T-helper 1 cell treated with Interleukin-12 subunit alpha and Interleukin-12 subunit beta and Interleukin-4 antibody, amounts not matched to agents 30 ng/mL and 1 ng/mL, for 36 hours (primary cell): ENCODE measurements around the gene CACNA1B. TPM values are rescaled to one million over a fixed set of nuclear protein-coding genes. Genes with fewer than 3 reads are reported as not detected.
"Not testable (repeated sequence)": the region's sequence is repeated elsewhere in the genome, so short reads cannot be mapped to it uniquely, and the experiment has no call there.

Experiments used
- intact Hi-C: fragments of 100-400 bp; cut with micrococcal nuclease; formaldehyde crosslinking; loops from one replicate; pipeline ENCODE4 v1.15.1; 2024
- total RNA-seq: library from RNA; stranded (reverse); gene quantifications from 2 replicates; pipeline ENCODE4 v1.2.3, GENCODE V29; 2022

The CACNA1B gene
- total RNA-seq, 1 donor from 2014 or later, result 0.07 TPM

GRCh38 chr9:138069731-138070456, 192.3 kb downstream of the CACNA1B start:
- intact Hi-C loops, result no loop called here

DNA sequence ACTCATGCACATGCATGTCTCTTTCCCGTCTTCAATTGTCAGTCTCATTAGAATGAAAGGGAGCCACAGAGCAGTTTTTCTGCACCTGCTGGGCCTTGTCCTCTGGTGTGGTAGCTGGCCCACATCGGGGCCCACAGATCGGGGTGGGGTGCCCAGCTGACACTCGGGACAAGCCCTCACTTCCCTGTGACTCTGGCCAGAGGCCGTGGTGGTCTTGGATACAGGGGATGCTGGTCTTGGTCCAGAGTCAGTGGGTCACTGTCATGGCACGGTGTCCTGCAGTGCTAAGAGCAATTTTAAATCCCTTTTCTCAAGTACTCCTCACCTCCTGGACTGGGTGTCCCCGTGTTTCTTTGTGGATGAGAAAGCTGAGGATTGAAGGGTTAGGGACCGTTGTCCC, 193.2 kb downstream of the CACNA1B start:
- intact Hi-C loops, result no loop called here

DNA sequence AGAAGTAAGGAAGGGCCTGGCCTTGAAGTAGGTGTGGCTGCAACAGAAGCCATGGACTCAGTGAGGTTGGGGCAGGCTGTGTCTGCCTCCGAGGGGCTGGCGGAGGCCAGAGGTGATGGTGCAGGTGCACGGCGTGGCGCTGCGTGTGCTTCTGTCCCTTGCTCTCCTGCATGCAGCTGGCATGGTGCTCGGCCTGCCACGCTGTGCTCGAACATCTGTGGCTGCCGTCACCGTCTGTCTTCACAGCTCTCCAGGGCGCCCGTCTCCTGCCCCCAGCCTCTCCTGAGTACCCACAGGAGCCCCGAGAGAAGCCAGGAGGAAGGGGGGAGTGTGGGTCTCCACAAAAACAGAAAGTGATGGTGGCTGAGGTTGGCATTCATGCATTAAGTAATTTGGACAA, 193.7 kb downstream of the CACNA1B start:
- intact Hi-C loops, result no loop called here

- intact Hi-C loops, result no loop called here
These were observed 194.1 kb downstream of the CACNA1B start for GRCh38 chr9:138071731-138072130.

- intact Hi-C loops, result no loop called here
These were observed 194.7 kb downstream of the CACNA1B start for GRCh38 chr9:138072161-138072842.

GRCh38 chr9:138072897-138073296, 195.3 kb downstream of the CACNA1B start:
- intact Hi-C loops, result no loop called here

DNA sequence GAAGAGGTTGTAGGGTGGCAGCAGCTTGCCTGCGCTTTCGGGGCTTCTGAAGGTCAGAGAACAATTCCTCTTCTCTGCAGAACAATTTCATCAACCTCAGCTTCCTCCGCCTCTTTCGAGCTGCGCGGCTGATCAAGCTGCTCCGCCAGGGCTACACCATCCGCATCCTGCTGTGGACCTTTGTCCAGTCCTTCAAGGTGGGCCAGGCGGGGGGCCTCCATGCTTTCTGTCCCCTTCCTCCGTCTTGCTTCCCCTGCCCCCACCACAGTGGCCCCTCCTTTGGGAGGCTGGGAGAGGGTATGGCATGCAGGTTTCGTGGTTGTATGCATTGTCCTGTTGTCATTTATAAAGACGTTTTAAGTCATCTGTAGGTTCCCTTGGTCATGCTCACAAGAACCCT, 195.8 kb downstream of the CACNA1B start:
- intact Hi-C loops, result no loop called here

DNA sequence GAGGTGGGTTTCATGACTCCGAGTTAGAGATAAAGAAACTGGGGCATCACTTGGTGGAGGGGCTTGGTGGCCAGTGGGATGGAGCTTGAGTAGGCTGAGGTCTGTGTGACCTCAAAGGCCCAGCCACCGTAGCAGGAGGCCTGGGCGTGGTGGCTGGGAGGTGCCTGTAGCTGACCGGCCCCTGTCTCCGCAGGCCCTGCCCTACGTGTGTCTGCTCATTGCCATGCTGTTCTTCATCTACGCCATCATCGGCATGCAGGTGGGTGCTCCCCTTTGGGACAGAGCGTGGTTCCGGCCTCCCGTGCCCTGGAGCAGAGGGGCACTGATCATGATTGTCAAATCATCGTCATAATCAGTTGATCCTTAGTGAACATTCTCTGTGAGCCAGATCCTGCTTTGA, 196.2 kb downstream of the CACNA1B start:
- intact Hi-C loops, result no loop called here

GRCh38 chr9:138074516-138074915, 196.9 kb downstream of the CACNA1B start:
- intact Hi-C loops, result no loop called here

DNA sequence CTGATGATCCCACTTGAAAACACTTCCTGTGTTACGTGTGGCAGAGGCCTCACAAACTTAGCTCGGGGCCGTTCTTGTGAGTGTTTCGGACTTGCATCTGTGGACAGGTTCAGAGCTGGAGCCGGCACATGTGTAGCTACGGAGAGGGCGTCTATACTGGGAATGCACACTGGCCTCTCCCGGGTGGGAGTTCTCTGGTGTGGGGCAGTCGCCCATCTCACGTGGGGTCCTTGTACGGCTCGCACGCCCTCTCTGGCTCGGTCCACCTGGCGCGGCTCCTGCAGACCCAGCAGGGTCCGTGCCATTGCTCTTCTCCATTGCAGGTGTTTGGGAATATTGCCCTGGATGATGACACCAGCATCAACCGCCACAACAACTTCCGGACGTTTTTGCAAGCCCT, 197.9 kb downstream of the CACNA1B start:
- intact Hi-C loops, result no loop called here

DNA sequence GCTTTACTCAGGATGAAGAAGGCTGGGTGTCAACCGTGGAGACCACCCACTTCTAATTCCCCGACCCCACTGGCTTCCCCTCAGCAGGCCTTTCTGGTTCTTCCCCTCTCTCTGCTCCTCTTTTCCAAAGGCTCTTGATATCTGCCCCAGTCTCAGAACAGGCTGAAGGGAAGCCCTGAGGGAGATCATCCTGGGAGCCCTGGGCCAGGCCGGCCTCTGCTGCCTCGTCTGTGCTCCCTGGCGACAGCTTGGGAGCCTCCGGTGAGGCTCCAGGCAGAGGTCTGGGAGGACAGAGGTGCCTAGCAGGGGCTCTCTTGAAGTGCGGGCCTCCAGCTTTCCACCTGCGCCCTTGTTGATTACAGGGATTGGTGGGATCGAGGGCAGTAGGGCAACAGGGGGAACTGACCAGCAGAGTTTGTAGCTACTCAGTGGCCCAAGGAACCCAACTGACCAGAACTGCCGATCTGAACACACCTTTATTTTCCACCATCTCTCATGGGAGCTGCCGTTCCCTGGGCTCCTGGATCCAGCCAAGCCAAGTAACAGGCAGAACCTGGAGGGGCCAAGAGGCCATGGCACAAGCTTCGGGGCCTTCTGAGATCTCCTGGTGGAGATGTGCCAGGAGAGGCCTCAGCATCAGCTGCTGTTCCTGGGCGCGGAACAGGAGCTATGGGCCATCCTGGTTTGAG, 198.5 kb downstream of the CACNA1B start:
- intact Hi-C loops, result no loop called here

DNA sequence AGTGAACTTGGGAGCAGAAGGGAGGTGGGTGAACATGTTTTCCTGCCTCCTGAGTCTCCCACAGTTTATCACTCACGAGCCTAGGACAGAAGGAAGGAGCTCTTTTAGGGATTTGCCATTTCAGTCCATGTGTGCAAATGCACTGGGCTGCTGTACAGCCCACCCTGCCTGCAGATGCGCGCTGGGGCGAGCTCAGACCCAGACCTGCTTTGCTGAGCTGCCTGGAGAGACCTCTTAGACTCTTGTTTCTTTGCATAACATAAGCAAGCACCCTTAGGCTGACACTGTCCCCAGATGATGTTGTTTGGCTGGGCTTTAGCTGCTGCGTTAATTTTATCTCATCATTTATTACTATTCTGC, 199.0 kb downstream of the CACNA1B start:
- intact Hi-C loops, result no loop called here

DNA sequence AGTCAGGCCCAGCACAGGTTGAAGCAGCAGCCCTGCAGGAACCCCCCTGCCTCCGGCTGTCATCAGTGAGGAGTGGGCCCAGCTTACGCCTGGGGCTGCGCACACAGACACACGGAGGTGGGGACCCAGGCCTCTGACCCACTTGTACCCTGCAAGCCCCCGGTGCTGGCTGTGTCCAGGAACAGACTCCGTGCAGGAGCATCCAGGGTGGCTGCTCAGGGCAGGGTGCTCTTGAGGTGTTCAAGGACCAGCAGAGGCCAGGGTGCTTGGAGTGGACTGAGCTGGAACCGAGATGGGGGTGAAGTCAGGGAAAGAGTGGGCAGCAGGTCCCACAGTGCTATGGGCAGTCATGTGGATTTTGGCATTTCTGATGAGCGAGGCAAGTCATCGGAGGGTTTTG, 199.5 kb downstream of the CACNA1B start:
- intact Hi-C loops, result no loop called here

DNA sequence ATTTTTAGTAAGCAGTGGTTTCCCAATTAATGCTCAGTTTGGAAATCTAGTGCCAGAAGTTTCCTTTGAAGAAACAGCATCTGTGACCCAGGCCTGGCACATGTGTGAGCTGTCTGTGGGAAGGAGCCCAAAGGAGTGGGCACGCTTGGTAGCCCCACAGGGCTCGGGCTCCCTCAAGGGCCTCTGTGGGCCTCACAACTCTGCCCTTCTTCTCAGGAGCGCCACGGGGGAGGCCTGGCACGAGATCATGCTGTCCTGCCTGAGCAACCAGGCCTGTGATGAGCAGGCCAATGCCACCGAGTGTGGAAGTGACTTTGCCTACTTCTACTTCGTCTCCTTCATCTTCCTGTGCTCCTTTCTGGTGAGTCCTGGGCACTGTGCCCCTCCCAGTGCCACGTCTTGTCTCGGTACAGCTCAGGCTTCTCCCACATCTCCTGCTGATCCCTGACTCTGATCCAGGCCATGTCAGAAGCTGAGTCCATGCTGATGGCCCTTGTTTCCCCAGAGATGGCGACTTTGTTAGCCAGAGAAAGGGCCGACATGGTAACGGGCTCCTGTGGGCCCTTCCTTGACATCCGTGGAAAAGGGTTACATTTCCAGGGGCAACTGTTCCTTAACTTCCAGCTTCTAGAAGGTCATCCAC, 200.4 kb downstream of the CACNA1B start:
- intact Hi-C loops, result no loop called here

DNA sequence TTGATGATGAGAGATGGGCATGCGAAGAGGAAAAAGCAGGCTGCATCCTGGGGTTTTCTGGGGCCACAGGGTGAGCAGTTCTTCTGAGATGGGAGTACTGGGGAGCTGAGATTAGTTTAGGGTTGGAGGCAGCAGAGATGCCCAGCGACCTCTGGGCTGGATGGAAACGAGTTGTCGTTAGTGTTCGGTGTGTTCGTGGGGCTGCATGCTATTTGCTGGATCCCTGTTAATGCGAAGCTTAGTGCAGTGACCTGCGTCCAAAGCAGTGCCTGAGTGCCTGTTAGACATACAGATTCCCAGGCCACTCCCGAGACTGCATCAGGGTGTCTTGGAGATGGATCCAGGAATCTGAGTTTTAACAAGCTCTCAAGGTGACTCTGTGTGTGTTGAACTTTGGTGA, 201.3 kb downstream of the CACNA1B start:
- intact Hi-C loops, result no loop called here

- intact Hi-C loops, result no loop called here
These were observed 203.4 kb downstream of the CACNA1B start for GRCh38 chr9:138080979-138081378.

DNA sequence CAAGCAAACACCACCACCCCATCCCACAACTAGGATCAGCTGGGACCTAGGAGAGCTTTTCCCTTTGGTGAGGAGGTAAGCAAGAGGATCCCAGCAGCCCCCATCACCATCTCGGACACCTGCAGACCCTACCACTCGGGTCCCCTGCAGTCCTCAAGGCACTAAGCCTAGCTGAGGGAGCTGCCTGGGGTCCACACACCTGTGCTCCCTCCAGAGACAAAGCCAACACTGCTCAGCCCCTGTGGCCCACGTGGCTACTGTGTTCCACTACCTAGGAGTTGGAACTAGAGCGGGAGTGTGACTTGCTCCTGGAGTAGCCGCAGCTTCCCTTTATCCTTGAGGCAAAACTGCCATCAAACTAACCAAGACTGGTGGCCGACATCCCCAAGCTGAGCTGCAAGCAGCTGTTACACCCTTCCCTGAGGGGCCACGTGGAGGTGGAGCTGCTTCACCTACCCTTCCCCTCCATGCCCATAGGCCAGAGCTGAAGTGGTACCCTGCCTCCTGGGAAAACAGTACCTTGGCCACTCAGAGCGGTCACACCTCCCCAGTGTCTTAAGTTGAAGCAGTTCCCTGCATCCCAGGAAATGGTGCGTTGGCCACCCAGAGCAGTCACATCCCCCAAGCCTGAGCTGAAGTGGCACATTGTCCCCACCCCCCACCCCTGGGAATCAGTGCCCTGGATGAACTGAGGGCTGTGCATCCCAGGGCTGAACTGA, 205.5 kb downstream of the CACNA1B start:
- intact Hi-C loops, result no loop called here

GRCh38 chr9:138083873-138084272, 206.3 kb downstream of the CACNA1B start:
- intact Hi-C loops, result no loop called here

GRCh38 chr9:138085568-138085967, 208.0 kb downstream of the CACNA1B start:
- intact Hi-C loops, result no loop called here

- intact Hi-C loops, result not testable (repeated sequence)
These were observed 214.5 kb downstream of the CACNA1B start for GRCh38 chr9:138092057-138092456.

- intact Hi-C loops, result no loop called here
These were observed 216.4 kb downstream of the CACNA1B start for GRCh38 chr9:138094028-138094427.
